Measurements from ENCODE around the gene PRSS58.

PRSS58 gene

GRCh38 chr7:142257958-142258357 lies at the start of gene PRSS58:
TSS of gene PRSS58 (minus strand) at chr7:142258058. CDS start at chr7:142257707, 351 bp downstream.
- Mint-ChIP-seq H3K27me3 (peaks cover 16% of the 10 kb centered on the region), H3K4me1 (no peaks in the 10 kb centered on the region), H3K36me3 (ENCODE audit: insufficient read depth) (no peaks in the 10 kb centered on the region), H3K27ac (ENCODE audit: low read depth) (no peak within 1 kb of the TSS), H3K4me3 (no peak within 1 kb of the TSS), H3K9me3 (no peaks in the 10 kb centered on the region)
- DNase-seq (ENCODE audit: low spot score in 2 of 2) = no peak
- no peak for ATAC-seq (replicated peaks; ENCODE audit: extremely low read depth, poor library complexity, severe bottlenecking)

GRCh38 chr7:142307246-142307900 lies 49.5 kb upstream of the PRSS58 start:
- Mint-ChIP-seq H3K36me3 (ENCODE audit: insufficient read depth) (peaks cover 5% of the 10 kb centered on the region), H3K4me3 (no peak overlapping the region), H3K9me3 (no peaks in the 10 kb centered on the region), H3K4me1 (peaks cover 22% of the 10 kb centered on the region), H3K27ac (ENCODE audit: low read depth) (no peak overlapping the region), H3K27me3 (peaks cover 37% of the 10 kb centered on the region)
- DNase-seq (ENCODE audit: low spot score in 2 of 2) (no peak), ATAC-seq (replicated peaks; ENCODE audit: extremely low read depth, poor library complexity, severe bottlenecking) (no peak)

DNA sequence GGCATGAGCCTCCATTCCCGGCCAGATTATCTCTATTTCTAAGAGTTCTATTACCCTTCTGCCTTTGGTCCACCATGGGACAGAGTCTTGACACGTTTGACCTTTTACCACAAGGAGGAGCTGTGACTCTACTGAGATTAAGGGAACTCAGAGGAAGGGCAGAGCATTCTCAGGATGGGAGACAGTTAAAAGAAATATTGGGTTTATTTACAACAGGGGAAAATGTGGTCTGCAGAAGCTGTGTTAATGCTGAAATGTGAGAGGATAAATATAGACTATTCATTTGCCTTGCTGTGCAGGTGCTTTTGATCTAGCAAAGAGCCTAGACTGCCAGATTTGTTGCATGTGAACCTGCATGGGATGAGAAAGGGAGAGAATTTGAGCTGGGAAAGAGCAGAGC lies 45.8 kb upstream of the PRSS58 start:
- H3K27me3 Mint-ChIP-seq = peaks cover 27% of the 10 kb centered on the region
- peaks cover 4% of the 10 kb centered on the region for H3K36me3 Mint-ChIP-seq (ENCODE audit: insufficient read depth)
- no peak for DNase-seq (ENCODE audit: low spot score in 2 of 2)
- no peaks in the 10 kb centered on the region for H3K9me3 Mint-ChIP-seq
- peak; percentile 29 for ATAC-seq (replicated peaks; ENCODE audit: extremely low read depth, poor library complexity, severe bottlenecking)
- H3K4me1 Mint-ChIP-seq = peaks cover 17% of the 10 kb centered on the region
- H3K4me3 Mint-ChIP-seq = no peak overlapping the region
- H3K27ac Mint-ChIP-seq (ENCODE audit: low read depth) = no peak overlapping the region

DNA sequence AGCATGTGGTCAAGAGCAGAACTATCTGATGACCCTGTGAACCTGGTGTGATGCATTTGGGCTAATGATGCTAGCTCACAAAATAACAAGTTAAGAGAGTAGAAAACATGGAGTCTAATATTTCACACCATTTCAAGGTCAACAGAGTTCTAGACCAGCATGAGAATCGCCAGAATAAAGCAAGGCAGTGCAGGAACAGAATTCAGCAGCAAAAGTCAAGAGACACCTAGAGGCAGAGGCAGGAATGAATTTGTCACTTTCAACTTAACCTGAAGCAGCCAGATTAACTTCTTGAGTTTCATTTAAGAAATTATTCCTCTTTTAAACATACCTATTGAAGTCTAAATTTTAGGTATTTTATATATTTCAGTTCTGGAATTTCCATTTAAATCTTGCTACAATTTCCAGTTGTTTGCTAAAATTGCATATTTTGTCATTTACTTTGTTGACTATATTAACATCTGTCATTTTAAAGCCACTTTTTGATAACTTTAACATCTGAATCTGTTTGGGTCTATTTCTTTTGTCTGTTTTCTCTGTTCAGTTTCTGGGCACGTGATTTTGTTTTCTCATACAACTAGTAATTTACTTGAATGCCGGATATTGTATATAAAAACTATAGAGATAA lies 44.2 kb upstream of the PRSS58 start:
- peaks cover 11% of the 10 kb centered on the region for H3K4me1 Mint-ChIP-seq
- H3K27me3 Mint-ChIP-seq = peaks cover 39% of the 10 kb centered on the region
- H3K36me3 Mint-ChIP-seq (ENCODE audit: insufficient read depth) = peaks cover 4% of the 10 kb centered on the region
- H3K4me3 Mint-ChIP-seq = no peak overlapping the region
- H3K27ac Mint-ChIP-seq (ENCODE audit: low read depth) = no peak overlapping the region
- H3K9me3 Mint-ChIP-seq = no peaks in the 10 kb centered on the region
- no peak for DNase-seq (ENCODE audit: low spot score in 2 of 2)
- ATAC-seq (replicated peaks; ENCODE audit: extremely low read depth, poor library complexity, severe bottlenecking) = no peak

- no peaks in the 10 kb centered on the region for H3K9me3 Mint-ChIP-seq
Measured at GRCh38 chr7:142301299-142301698, 43.4 kb upstream of the PRSS58 start.

GRCh38 chr7:142300689-142301088 lies 42.8 kb upstream of the PRSS58 start:
- no peak for ATAC-seq (replicated peaks; ENCODE audit: extremely low read depth, poor library complexity, severe bottlenecking)

More at GRCh38 chr7:142301299-142301698, 43.4 kb upstream of the PRSS58 start:
- Mint-ChIP-seq H3K36me3 (ENCODE audit: insufficient read depth) (peaks cover 6% of the 10 kb centered on the region), H3K27me3 (peaks cover 47% of the 10 kb centered on the region), H3K4me1 (peaks cover 11% of the 10 kb centered on the region), H3K4me3 (no peak overlapping the region), H3K27ac (ENCODE audit: low read depth) (no peak overlapping the region)
- DNase-seq (ENCODE audit: low spot score in 2 of 2) (no peak), ATAC-seq (replicated peaks; ENCODE audit: extremely low read depth, poor library complexity, severe bottlenecking) (no peak)

GRCh38 chr7:142299237-142299781 lies 41.5 kb upstream of the PRSS58 start:
- H3K9me3 Mint-ChIP-seq = no peaks in the 10 kb centered on the region
- H3K36me3 Mint-ChIP-seq (ENCODE audit: insufficient read depth) = peaks cover 6% of the 10 kb centered on the region
- no peak overlapping the region for H3K27ac Mint-ChIP-seq (ENCODE audit: low read depth)
- DNase-seq (ENCODE audit: low spot score in 2 of 2) (no peak), ATAC-seq (replicated peaks; ENCODE audit: extremely low read depth, poor library complexity, severe bottlenecking) (no peak)
- peaks cover 7% of the 10 kb centered on the region for H3K4me1 Mint-ChIP-seq
- H3K27me3 Mint-ChIP-seq = peaks cover 55% of the 10 kb centered on the region
- no peak overlapping the region for H3K4me3 Mint-ChIP-seq

More at GRCh38 chr7:142300689-142301088, 42.8 kb upstream of the PRSS58 start:
- Mint-ChIP-seq H3K9me3 (no peaks in the 10 kb centered on the region), H3K36me3 (ENCODE audit: insufficient read depth) (peaks cover 6% of the 10 kb centered on the region), H3K4me3 (peak overlapping the region; percentile 38), H3K27me3 (peaks cover 53% of the 10 kb centered on the region), H3K27ac (ENCODE audit: low read depth) (no peak overlapping the region), H3K4me1 (peaks cover 11% of the 10 kb centered on the region)
- no peak for DNase-seq (ENCODE audit: low spot score in 2 of 2)

DNA sequence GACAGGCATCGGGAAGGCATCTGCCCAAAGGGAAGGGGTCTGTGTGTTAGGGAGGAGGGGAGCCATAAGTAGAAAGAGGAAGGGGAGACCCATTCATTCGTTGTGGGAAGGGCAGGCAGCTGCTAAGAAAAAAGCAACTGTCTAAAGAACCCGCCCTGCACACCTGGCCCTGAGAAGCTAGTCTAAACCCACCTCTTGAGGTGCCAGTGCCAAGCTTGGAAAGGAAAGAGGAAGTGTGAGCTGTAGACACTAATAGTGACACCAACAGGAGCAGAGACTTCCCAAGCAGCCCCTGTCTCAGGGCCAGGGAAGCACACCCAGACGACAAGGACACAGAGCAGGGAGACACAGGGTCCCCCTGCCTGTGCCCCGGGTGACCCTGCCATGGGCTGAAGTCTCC lies 40.8 kb upstream of the PRSS58 start:
- peak; percentile 21 for ATAC-seq (replicated peaks; ENCODE audit: extremely low read depth, poor library complexity, severe bottlenecking)
- no peak for DNase-seq (ENCODE audit: low spot score in 2 of 2)
- Mint-ChIP-seq H3K4me1 (peaks cover 3% of the 10 kb centered on the region), H3K9me3 (no peaks in the 10 kb centered on the region), H3K27ac (ENCODE audit: low read depth) (no peak overlapping the region), H3K4me3 (no peak overlapping the region), H3K36me3 (ENCODE audit: insufficient read depth) (peaks cover 5% of the 10 kb centered on the region), H3K27me3 (peaks cover 55% of the 10 kb centered on the region)

- Mint-ChIP-seq H3K36me3 (ENCODE audit: insufficient read depth) (peaks cover 2% of the 10 kb centered on the region), H3K4me3 (no peak overlapping the region), H3K9me3 (no peaks in the 10 kb centered on the region), H3K27ac (ENCODE audit: low read depth) (no peak overlapping the region), H3K27me3 (peaks cover 61% of the 10 kb centered on the region), H3K4me1 (no peaks in the 10 kb centered on the region)
- ATAC-seq (replicated peaks; ENCODE audit: extremely low read depth, poor library complexity, severe bottlenecking) = no peak
- DNase-seq (ENCODE audit: low spot score in 2 of 2) = no peak
Measured at GRCh38 chr7:142298009-142298408, 40.2 kb upstream of the PRSS58 start.

DNA sequence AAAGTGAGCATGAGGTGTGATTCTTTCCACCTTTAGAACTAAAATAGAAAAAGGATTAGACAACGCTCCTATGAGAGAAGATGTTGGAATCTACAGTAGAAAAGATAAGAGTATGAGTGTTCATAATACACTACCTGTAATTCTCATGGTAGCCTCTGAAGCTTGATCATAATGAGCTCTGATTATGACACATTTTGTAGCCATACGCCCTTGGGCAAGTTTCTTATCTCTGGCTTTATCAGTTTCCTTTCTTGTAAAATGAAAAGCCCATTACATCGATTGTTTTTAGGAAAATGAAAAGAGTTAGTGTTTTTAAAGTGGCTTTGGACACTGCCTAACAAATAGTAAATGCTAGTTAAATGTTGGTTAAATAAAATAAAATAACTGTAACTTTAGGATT lies 22.4 kb upstream of the PRSS58 start:
- H3K27me3 Mint-ChIP-seq = peaks cover 73% of the 10 kb centered on the region
- ATAC-seq (replicated peaks; ENCODE audit: extremely low read depth, poor library complexity, severe bottlenecking) (no peak), DNase-seq (ENCODE audit: low spot score in 2 of 2) (no peak)
- H3K4me1 Mint-ChIP-seq = no peaks in the 10 kb centered on the region
- H3K4me3 Mint-ChIP-seq = no peak overlapping the region
- H3K27ac Mint-ChIP-seq (ENCODE audit: low read depth) = no peak overlapping the region
- no peaks in the 10 kb centered on the region for H3K36me3 Mint-ChIP-seq (ENCODE audit: insufficient read depth)
- peaks cover 16% of the 10 kb centered on the region for H3K9me3 Mint-ChIP-seq

- Mint-ChIP-seq H3K27ac (ENCODE audit: low read depth) (no peak overlapping the region), H3K27me3 (peaks cover 79% of the 10 kb centered on the region), H3K9me3 (peaks cover 21% of the 10 kb centered on the region), H3K4me3 (no peak overlapping the region), H3K36me3 (ENCODE audit: insufficient read depth) (no peaks in the 10 kb centered on the region), H3K4me1 (no peaks in the 10 kb centered on the region)
- DNase-seq (ENCODE audit: low spot score in 2 of 2) (no peak), ATAC-seq (replicated peaks; ENCODE audit: extremely low read depth, poor library complexity, severe bottlenecking) (no peak)
Measured at GRCh38 chr7:142279601-142280000, 21.7 kb upstream of the PRSS58 start.

DNA sequence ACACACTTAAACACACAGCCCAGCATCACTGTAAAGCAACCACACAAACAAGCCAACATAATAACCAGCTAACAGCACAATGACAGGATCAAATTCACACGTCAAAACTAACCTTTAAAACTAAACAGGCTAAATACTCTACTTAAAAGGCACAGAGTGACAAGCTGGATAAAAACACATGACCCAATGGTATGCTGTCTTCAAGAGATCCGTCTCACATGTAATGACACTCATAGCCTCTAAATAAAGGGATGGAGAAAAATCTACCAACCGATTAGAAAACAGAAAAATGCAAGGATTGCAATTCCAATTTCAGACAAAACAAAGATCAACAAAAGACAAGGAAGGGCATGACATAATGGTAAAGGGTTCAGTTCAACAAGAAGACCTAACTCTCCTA lies 17.2 kb upstream of the PRSS58 start:
- H3K9me3 Mint-ChIP-seq = peaks cover 21% of the 10 kb centered on the region
- H3K27me3 Mint-ChIP-seq = peaks cover 75% of the 10 kb centered on the region
- no peaks in the 10 kb centered on the region for H3K36me3 Mint-ChIP-seq (ENCODE audit: insufficient read depth)

GRCh38 chr7:142272841-142273240 lies 15.0 kb upstream of the PRSS58 start:
- no peak overlapping the region for H3K27ac Mint-ChIP-seq (ENCODE audit: low read depth)
- DNase-seq (ENCODE audit: low spot score in 2 of 2) = no peak
- peaks cover 75% of the 10 kb centered on the region for H3K27me3 Mint-ChIP-seq

More for the DNA sequence above, 17.2 kb upstream of the PRSS58 start:
- H3K27ac Mint-ChIP-seq (ENCODE audit: low read depth) = no peak overlapping the region
- H3K4me1 Mint-ChIP-seq = no peaks in the 10 kb centered on the region
- H3K4me3 Mint-ChIP-seq = no peak overlapping the region
- no peak for DNase-seq (ENCODE audit: low spot score in 2 of 2)
- no peak for ATAC-seq (replicated peaks; ENCODE audit: extremely low read depth, poor library complexity, severe bottlenecking)

More at GRCh38 chr7:142272841-142273240, 15.0 kb upstream of the PRSS58 start:
- Mint-ChIP-seq H3K4me1 (no peaks in the 10 kb centered on the region), H3K36me3 (ENCODE audit: insufficient read depth) (no peaks in the 10 kb centered on the region), H3K4me3 (no peak overlapping the region), H3K9me3 (peaks cover 21% of the 10 kb centered on the region)
- no peak for ATAC-seq (replicated peaks; ENCODE audit: extremely low read depth, poor library complexity, severe bottlenecking)
